HCT116 (cell line): ENCODE measurements around the gene CLDN15. TPM values are rescaled to one million over a fixed set of nuclear protein-coding genes. Genes with fewer than 3 reads are reported as not detected.

Experiments used
- ATAC-seq: fragments of 200-7000 bp; cut with Tn5 transposase; 2 replicates; pipeline ENCODE4 v1.9.1; 2020; ENCODE audit warnings: mild to moderate bottlenecking, moderate library complexity
- BruUV-seq: library from RNA; stranded (reverse); fragments of 400-500 nt; replicated peaks from 2 replicates; lab custom pipeline; 2021; lab: Mats Ljungman, UMichigan
- CTCF ChIA-PET: fragments of 300-600 bp; sonication (Branson Sonifier 250); formaldehyde crosslinking; loops from one replicate; lab custom pipeline; 2021; ENCODE audit warnings: antibody characterized with exemption; lab: Charles Lee
- POLR2A ChIA-PET: fragments of 300-600, 350-600 bp; sonication (Branson Sonifier 250); formaldehyde crosslinking; loops from one replicate; lab custom pipeline; 2021; ENCODE audit warnings: antibody characterized with exemption; lab: Charles Lee
- RAD21 ChIA-PET, 2 experiments: fragments of 300-600 bp; sonication (Branson Sonifier 250); formaldehyde crosslinking; loops; one replicate each; lab custom pipeline; 2023; ENCODE audit warnings: low total read pairs in 2 of 2; ENCODE audit not compliant: uncharacterized antibody in 2 of 2, unreplicated experiment in 2 of 2, low non-redundant PET in 1 of 2; lab: Charles Lee
- DNase-seq: peaks from one replicate; pipeline ENCODE4 v3.0.0-alpha.2; 2010; ENCODE audit warnings: low read depth, low spot score
- H2AFZ ChIP-seq: fragments of 200-600 bp; shearing (Covaris generic), sonication (generic); 2 replicates; pipeline ENCODE4 v1.6.1; 2017; ENCODE audit warnings: low read depth, mixed run types, mixed read lengths, antibody characterized with exemption, low read length; ENCODE audit not compliant: poor library complexity, severe bottlenecking
- H3K27ac ChIP-seq: 2 replicates; pipeline ENCODE4 v1.5.1; 2012; ENCODE audit warnings: low read depth, low read length
- H3K27me3 ChIP-seq: fragments of 200-600 bp; sonication (generic); 2 replicates; pipeline ENCODE4 v1.6.1; 2016; ENCODE audit warnings: mixed run types, low read length, mixed read lengths; ENCODE audit not compliant: insufficient read depth
- H3K36me3 ChIP-seq, 2 experiments: fragments of 200-500 bp in 1 of 2; fragments of 200-600 bp in 1 of 2; sonication (Bioruptor generic) in 1 of 2; sonication (generic) in 1 of 2; 2 replicates each; pipeline versions ENCODE4 v1.5.1 to v1.6.1; 2014 to 2016; ENCODE audit warnings: low read length in 2 of 2, inconsistent platforms in 1 of 2, mixed read lengths in 1 of 2, mixed run types in 1 of 2; ENCODE audit not compliant: insufficient read depth in 2 of 2, control insufficient read depth in 1 of 2
- H3K4me1 ChIP-seq, 2 experiments: fragments of 200-600 bp in 1 of 2; sonication (generic) in 1 of 2; 2 replicates each; pipeline versions ENCODE4 v1.5.1 to v1.6.1; 2012 to 2017; ENCODE audit warnings: low read length in 2 of 2, inconsistent platforms in 1 of 2, mild to moderate bottlenecking in 1 of 2, mixed read lengths in 1 of 2, mixed run types in 1 of 2, moderate library complexity in 1 of 2; ENCODE audit not compliant: insufficient read depth in 2 of 2, control insufficient read depth in 1 of 2
- H3K4me2 ChIP-seq: fragments of 200-600 bp; sonication (generic); 2 replicates; pipeline ENCODE4 v1.6.1; 2017; ENCODE audit warnings: mixed run types, low read length, mixed read lengths
- H3K4me3 ChIP-seq, 2 experiments: fragments of 200-600 bp in 1 of 2; sonication (generic) in 1 of 2; replicated peaks in 1 of 2; 2 replicates each; pipeline ENCODE4 v1.5.1; 2011 to 2016; ENCODE audit warnings: low read length in 2 of 2, control low read depth in 1 of 2, low read depth in 1 of 2, mild to moderate bottlenecking in 1 of 2, mixed read lengths in 1 of 2, mixed run types in 1 of 2
- H3K79me2 ChIP-seq: fragments of 200-600 bp; sonication (generic); 2 replicates; pipeline ENCODE4 v1.6.1; 2017; ENCODE audit warnings: mild to moderate bottlenecking, mixed run types, low read length, moderate library complexity, mixed read lengths; ENCODE audit not compliant: insufficient read depth
- H3K9ac ChIP-seq: fragments of 200-600 bp; sonication (generic); 2 replicates; pipeline ENCODE4 v1.6.1; 2016; ENCODE audit warnings: low read length, mixed read lengths
- H3K9me2 ChIP-seq: fragments of 200-600 bp; sonication (generic), shearing (Covaris generic); 2 replicates; pipeline ENCODE4 v1.6.1; 2017; ENCODE audit warnings: mixed run types, mild to moderate bottlenecking, moderate library complexity; ENCODE audit not compliant: insufficient read depth
- H3K9me3 ChIP-seq, 2 experiments: fragments of 200-500 bp in 1 of 2; fragments of 200-600 bp in 1 of 2; sonication (Bioruptor generic) in 1 of 2; sonication (generic) in 1 of 2; 2 replicates each; pipeline ENCODE4 v1.6.1; 2014 to 2017; ENCODE audit warnings: low read length in 2 of 2, mixed read lengths in 2 of 2, inconsistent platforms in 1 of 2, low read depth in 1 of 2, mild to moderate bottlenecking in 1 of 2, mixed run types in 1 of 2, moderate library complexity in 1 of 2; ENCODE audit not compliant: control insufficient read depth in 1 of 2, insufficient read depth in 1 of 2
- H4K20me1 ChIP-seq: fragments of 200-600 bp; sonication (generic), shearing (Covaris generic); 2 replicates; pipeline ENCODE4 v1.6.1; 2017; ENCODE audit warnings: mixed run types, mild to moderate bottlenecking, moderate library complexity; ENCODE audit not compliant: insufficient read depth
- ATF3 ChIP-seq: IDR thresholded peaks from 2 replicates; pipeline ENCODE4 v1.6.1; 2012
- CBX3 ChIP-seq: IDR thresholded peaks from 2 replicates; pipeline ENCODE4 v1.6.1; 2012; ENCODE audit warnings: low read depth
- EGR1 ChIP-seq: IDR thresholded peaks from 2 replicates; pipeline ENCODE4 v1.6.1; 2012; ENCODE audit warnings: low read depth
- EZH2phosphoT487 ChIP-seq: fragments of 200-600 bp; IDR thresholded peaks from 2 replicates; pipeline ENCODE4 v1.6.1; 2018; ENCODE audit warnings: antibody characterized with exemption, borderline replicate concordance
- FOSL1 ChIP-seq: IDR thresholded peaks from 2 replicates; pipeline ENCODE4 v1.6.1; 2012; ENCODE audit warnings: low read depth
- POLR2A ChIP-seq: IDR thresholded peaks from 2 replicates; pipeline ENCODE4 v1.7.0; 2011; ENCODE audit warnings: borderline replicate concordance; ENCODE audit not compliant: insufficient read depth, insufficient read length; ENCODE audit errors: extremely low read depth
- RAD21 ChIP-seq: IDR thresholded peaks from 2 replicates; pipeline ENCODE4 v1.6.1; 2012; ENCODE audit warnings: low read depth, mild to moderate bottlenecking
- SP1 ChIP-seq: IDR thresholded peaks from 2 replicates; pipeline ENCODE4 v1.6.1; 2012; ENCODE audit warnings: low read depth
- SRF ChIP-seq: IDR thresholded peaks from 2 replicates; pipeline ENCODE4 v1.6.1; 2012; ENCODE audit warnings: low read depth
- YY1 ChIP-seq: IDR thresholded peaks from 2 replicates; pipeline ENCODE4 v1.6.1; 2011; ENCODE audit warnings: low read length, low read depth, moderate library complexity, mild to moderate bottlenecking; ENCODE audit not compliant: insufficient replicate concordance; ENCODE audit errors: extremely low read depth
- ZNF274 ChIP-seq: fragments of 200-500 bp; sonication (Bioruptor generic); IDR thresholded peaks from 2 replicates; pipeline ENCODE4 v1.6.1; 2014; ENCODE audit warnings: mild to moderate bottlenecking, low read depth, low read length, inconsistent platforms
- intact Hi-C: fragments of 100-400 bp; cut with micrococcal nuclease; formaldehyde crosslinking; loops from 2 replicates; pipeline ENCODE4 v1.10.0; 2022
- total RNA-seq: library from RNA; stranded (reverse); gene quantifications from one replicate; pipeline ENCODE4 v1.2.1, GENCODE V29; 2021; ENCODE audit not compliant: unreplicated experiment
- TF ChIP-seq, protein P1 (sequence below), 3 experiments: fragments of 200-600 bp in 1 of 3; sonication (generic) in 1 of 3; IDR thresholded peaks in 2 of 3; conservative IDR thresholded peaks in 1 of 3; 2 replicates each; pipeline ENCODE4 v1.5.1; 2012 to 2017; ENCODE audit warnings: low read depth in 2 of 3, low read length in 2 of 3, antibody characterized with exemption in 1 of 3, borderline replicate concordance in 1 of 3, control low read depth in 1 of 3, mild to moderate bottlenecking in 1 of 3, mixed read lengths in 1 of 3, mixed run types in 1 of 3, moderate library complexity in 1 of 3; ENCODE audit not compliant: insufficient read depth in 1 of 3
- TF ChIP-seq, protein P2 (sequence below): IDR thresholded peaks from 2 replicates; pipeline ENCODE4 v1.6.1; 2011; ENCODE audit warnings: mild to moderate bottlenecking, low read length, moderate library complexity; ENCODE audit not compliant: insufficient replicate concordance; ENCODE audit errors: extremely low read depth

Gene CLDN15
- total RNA-seq, 1 experiment from 2014 or later, result 16.9 TPM

DNA sequence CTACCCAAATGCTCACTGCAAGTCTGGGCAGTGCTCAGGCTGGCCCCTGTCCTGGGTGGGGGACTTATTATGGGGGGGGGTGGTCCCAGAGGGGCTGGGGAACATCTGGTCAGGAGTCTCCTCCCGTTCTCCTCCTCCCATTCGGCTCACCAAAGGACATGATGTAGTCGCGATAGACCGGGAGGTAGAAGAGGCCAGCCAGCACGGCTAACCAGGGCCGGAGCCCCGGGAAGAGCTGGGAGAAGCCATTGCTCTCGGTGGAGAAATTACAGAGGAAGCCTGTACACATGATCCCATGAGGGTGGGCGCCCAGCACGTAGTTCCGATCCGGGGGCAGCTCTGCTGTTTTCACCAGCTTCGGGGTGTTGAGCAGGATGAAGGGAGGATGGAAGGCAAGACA lies 39.1 kb downstream of the CLDN15 start:
- ChIA-PET CTCF (no interaction called here), POLR2A (no interaction called here), RAD21 (no interaction called here)
- peaks cover 0 to 8% of the 10 kb centered on the region in 2 experiments; a peak in 3 of 4 replicates for H3K4me1 ChIP-seq
- H3K79me2 ChIP-seq, result no peaks in the 10 kb centered on the region
- no peak overlapping the region for H3K9ac ChIP-seq
- H4K20me1 ChIP-seq, result no peaks in the 10 kb centered on the region
- no peaks in the 10 kb centered on the region for H3K36me3 ChIP-seq
- no peak overlapping the region for H3K4me3 ChIP-seq
- DNase-seq, result no peak
- H2AFZ ChIP-seq, result no peak overlapping the region
- H3K9me2 ChIP-seq, result no peaks in the 10 kb centered on the region
- no peak overlapping the region for H3K4me2 ChIP-seq
- no peaks in the 10 kb centered on the region for H3K9me3 ChIP-seq
- no peak overlapping the region for H3K27ac ChIP-seq
- intact Hi-C loops, result loop anchor here (10.0 kb wide), 1 partner anchor 234 kb away; the partner anchor contains the start of gene MUC12
- no peak for ATAC-seq
- no TSS peak for BruUV-seq
- TF ChIP-seq SP1 (no peak), EZH2phosphoT487 (no peak), RAD21 (no peak), POLR2A (no peak), SRF (no peak), ZNF274 (no peak), EGR1 (no peak), ATF3 (no peak), FOSL1 (no peak), CBX3 (no peak), YY1 (no peak)
- TF ChIP-seq, protein P1, sequence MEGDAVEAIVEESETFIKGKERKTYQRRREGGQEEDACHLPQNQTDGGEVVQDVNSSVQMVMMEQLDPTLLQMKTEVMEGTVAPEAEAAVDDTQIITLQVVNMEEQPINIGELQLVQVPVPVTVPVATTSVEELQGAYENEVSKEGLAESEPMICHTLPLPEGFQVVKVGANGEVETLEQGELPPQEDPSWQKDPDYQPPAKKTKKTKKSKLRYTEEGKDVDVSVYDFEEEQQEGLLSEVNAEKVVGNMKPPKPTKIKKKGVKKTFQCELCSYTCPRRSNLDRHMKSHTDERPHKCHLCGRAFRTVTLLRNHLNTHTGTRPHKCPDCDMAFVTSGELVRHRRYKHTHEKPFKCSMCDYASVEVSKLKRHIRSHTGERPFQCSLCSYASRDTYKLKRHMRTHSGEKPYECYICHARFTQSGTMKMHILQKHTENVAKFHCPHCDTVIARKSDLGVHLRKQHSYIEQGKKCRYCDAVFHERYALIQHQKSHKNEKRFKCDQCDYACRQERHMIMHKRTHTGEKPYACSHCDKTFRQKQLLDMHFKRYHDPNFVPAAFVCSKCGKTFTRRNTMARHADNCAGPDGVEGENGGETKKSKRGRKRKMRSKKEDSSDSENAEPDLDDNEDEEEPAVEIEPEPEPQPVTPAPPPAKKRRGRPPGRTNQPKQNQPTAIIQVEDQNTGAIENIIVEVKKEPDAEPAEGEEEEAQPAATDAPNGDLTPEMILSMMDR (IDR thresholded peaks at IDR 0.05 in 2 of 3, conservative IDR thresholded peaks at IDR 0.05 in 1 of 3; ENCODE audit: borderline replicate concordance in 1 of 3, insufficient read depth in 1 of 3, low read depth in 2 of 3, low read length in 2 of 3), result no peak
- TF ChIP-seq, protein P2, sequence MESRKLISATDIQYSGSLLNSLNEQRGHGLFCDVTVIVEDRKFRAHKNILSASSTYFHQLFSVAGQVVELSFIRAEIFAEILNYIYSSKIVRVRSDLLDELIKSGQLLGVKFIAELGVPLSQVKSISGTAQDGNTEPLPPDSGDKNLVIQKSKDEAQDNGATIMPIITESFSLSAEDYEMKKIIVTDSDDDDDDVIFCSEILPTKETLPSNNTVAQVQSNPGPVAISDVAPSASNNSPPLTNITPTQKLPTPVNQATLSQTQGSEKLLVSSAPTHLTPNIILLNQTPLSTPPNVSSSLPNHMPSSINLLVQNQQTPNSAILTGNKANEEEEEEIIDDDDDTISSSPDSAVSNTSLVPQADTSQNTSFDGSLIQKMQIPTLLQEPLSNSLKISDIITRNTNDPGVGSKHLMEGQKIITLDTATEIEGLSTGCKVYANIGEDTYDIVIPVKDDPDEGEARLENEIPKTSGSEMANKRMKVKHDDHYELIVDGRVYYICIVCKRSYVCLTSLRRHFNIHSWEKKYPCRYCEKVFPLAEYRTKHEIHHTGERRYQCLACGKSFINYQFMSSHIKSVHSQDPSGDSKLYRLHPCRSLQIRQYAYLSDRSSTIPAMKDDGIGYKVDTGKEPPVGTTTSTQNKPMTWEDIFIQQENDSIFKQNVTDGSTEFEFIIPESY, result no peak
- H3K27me3 ChIP-seq, result no peaks in the 10 kb centered on the region
